ENCODE measurements around the gene NUB1. TPM values are rescaled to one million over a fixed set of nuclear protein-coding genes. Genes with fewer than 3 reads are reported as not detected.

Gene NUB1
- total RNA-seq, 2 donors from 2014 or later: 46.4 to 53.7 TPM

DNA sequence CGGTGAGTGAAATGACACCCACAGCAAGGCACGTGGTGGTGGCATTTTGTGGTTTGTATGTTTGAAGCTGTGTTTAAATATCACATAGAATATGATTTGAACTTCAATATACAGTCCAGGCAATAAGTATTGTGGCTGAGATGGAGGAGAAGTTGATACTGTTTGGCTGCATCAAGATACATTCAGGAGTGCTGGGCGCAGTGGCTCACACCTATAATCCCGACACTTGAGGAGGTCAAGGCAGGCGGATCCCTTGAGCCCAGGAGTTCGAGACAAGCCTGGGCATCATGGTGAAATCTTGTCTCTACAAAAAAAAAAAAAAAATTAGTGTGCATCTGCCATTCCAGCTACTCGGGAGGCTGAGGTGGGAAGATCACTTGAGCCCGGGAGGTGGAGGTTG is 35.2 kb upstream of the NUB1 start:
- no peaks in the 10 kb centered on the region for H3K4me1 ChIP-seq (replicated peaks)
- H3K36me3 ChIP-seq: no peaks in the 10 kb centered on the region
- no peak overlapping the region for H3K27ac ChIP-seq
- 88% methylated on average over 8 of the region's 8 CpGs for WGBS
- H3K4me3 ChIP-seq: no peak overlapping the region
- intact Hi-C loops (cut with DNase I): no loop called here
- TF ChIP-seq POLR2A (IDR thresholded peaks at IDR 0.05): no peak
- no peak for TF ChIP-seq POLR2AphosphoS5 (IDR thresholded peaks at IDR 0.05)
- TF ChIP-seq, protein P1, sequence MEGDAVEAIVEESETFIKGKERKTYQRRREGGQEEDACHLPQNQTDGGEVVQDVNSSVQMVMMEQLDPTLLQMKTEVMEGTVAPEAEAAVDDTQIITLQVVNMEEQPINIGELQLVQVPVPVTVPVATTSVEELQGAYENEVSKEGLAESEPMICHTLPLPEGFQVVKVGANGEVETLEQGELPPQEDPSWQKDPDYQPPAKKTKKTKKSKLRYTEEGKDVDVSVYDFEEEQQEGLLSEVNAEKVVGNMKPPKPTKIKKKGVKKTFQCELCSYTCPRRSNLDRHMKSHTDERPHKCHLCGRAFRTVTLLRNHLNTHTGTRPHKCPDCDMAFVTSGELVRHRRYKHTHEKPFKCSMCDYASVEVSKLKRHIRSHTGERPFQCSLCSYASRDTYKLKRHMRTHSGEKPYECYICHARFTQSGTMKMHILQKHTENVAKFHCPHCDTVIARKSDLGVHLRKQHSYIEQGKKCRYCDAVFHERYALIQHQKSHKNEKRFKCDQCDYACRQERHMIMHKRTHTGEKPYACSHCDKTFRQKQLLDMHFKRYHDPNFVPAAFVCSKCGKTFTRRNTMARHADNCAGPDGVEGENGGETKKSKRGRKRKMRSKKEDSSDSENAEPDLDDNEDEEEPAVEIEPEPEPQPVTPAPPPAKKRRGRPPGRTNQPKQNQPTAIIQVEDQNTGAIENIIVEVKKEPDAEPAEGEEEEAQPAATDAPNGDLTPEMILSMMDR (IDR thresholded peaks at IDR 0.05): no peak
- no peaks in the 10 kb centered on the region for H3K9me3 ChIP-seq
- DNase-seq (ENCODE audit: low spot score): no peak
- no peaks in the 10 kb centered on the region for H3K27me3 ChIP-seq (replicated peaks; ENCODE audit: insufficient read depth)

DNA sequence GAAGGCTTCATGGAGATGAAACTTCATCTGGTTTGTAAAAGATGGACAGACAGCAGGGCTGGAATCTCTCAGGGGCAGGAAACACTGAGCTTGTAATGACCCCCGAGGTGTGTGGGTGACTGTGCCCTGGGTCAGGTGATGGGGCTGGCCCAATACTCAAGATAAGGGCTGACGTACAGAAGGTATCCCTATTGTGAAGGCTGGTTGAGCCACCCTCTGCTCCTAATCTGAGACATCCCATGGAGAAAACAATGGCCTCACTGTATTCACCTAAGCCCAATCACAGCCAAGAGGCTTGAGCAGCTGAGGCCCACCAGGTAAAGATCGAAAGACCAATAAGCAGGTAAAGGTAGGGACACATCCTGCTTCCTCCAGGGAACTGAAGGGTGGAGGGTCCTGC is 34.8 kb upstream of the NUB1 start:
- Histone ChIP-seq H3K36me3 (no peaks in the 10 kb centered on the region), H3K4me1 (replicated peaks) (no peaks in the 10 kb centered on the region), H3K9me3 (no peaks in the 10 kb centered on the region), H3K4me3 (no peak overlapping the region), H3K27ac (no peak overlapping the region), H3K27me3 (replicated peaks; ENCODE audit: insufficient read depth) (no peaks in the 10 kb centered on the region)
- no peak for DNase-seq (ENCODE audit: low spot score)
- 80% methylated on average over 3 of the region's 3 CpGs for WGBS
- intact Hi-C loops (cut with DNase I): no loop called here
- TF ChIP-seq, protein P1 (IDR thresholded peaks at IDR 0.05): no peak
- TF ChIP-seq POLR2AphosphoS5 (IDR thresholded peaks at IDR 0.05) (no peak), POLR2A (IDR thresholded peaks at IDR 0.05) (no peak)

DNA sequence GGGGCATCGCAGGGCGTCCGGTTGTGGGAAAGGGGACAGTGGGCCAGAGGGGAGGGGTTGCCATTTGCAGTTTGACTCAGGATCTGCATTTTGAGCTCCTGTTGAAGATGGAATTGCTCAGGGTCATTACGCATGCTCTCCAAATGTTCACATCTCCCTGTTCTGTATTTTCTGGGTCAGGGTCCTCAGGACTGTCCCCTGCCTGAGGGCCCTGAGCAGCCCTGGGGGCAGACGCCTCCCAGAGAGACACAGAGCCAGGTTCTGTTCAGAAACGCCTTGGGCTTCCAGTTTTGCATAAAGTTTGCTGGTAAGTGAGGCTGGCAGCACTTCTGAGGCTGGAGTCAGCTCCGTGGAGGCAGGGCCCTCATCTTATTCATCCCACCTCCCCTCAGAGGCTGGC is 34.1 kb upstream of the NUB1 start:
- TF ChIP-seq, protein P1 (IDR thresholded peaks at IDR 0.05): no peak
- TF ChIP-seq POLR2A (IDR thresholded peaks at IDR 0.05): no peak
- Histone ChIP-seq H3K36me3 (no peaks in the 10 kb centered on the region), H3K4me3 (no peak overlapping the region), H3K4me1 (replicated peaks) (no peaks in the 10 kb centered on the region), H3K27me3 (replicated peaks; ENCODE audit: insufficient read depth) (no peaks in the 10 kb centered on the region), H3K27ac (no peak overlapping the region), H3K9me3 (no peaks in the 10 kb centered on the region)
- WGBS: 81% methylated on average over 7 of the region's 7 CpGs
- DNase-seq (ENCODE audit: low spot score): no peak
- intact Hi-C loops (cut with DNase I): no loop called here

DNA sequence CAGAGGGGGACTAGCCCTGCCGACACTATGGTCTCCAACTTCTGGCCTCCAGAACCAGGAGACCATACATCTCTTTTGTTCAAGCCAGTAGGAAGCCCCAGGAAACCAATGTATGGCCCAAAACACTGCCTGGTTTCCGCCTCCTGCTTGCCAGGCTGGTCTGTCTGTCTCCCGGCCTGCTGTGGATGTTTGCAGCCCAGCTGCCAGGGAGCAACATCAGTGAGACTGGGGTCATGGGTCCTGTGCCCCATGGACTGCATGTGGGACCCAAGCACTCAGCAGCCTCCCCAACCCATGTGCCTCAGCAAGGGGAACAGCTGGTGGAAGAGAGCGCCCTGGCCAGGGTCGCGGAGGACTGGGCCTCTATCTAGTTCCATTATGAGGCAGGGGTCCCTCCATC is 33.4 kb upstream of the NUB1 start:
- H3K9me3 ChIP-seq: no peaks in the 10 kb centered on the region
- no peak overlapping the region for H3K4me3 ChIP-seq
- no peaks in the 10 kb centered on the region for H3K36me3 ChIP-seq
- DNase-seq (ENCODE audit: low spot score): no peak
- intact Hi-C loops (cut with DNase I): no loop called here
- no peaks in the 10 kb centered on the region for H3K27me3 ChIP-seq (replicated peaks; ENCODE audit: insufficient read depth)
- TF ChIP-seq POLR2AphosphoS5 (IDR thresholded peaks at IDR 0.05) (no peak), POLR2A (IDR thresholded peaks at IDR 0.05) (no peak)
- TF ChIP-seq, protein P1 (IDR thresholded peaks at IDR 0.05): no peak
- H3K4me1 ChIP-seq (replicated peaks): no peaks in the 10 kb centered on the region
- WGBS: 96% methylated on average over 6 of the region's 6 CpGs
- H3K27ac ChIP-seq: no peak overlapping the region

- no peak overlapping the region for H3K27ac ChIP-seq
- no peaks in the 10 kb centered on the region for H3K36me3 ChIP-seq
- no peaks in the 10 kb centered on the region for H3K27me3 ChIP-seq (replicated peaks; ENCODE audit: insufficient read depth)
- H3K9me3 ChIP-seq: no peaks in the 10 kb centered on the region
- intact Hi-C loops (cut with DNase I): no loop called here
- TF ChIP-seq POLR2A (IDR thresholded peaks at IDR 0.05): no peak
- no peaks in the 10 kb centered on the region for H3K4me1 ChIP-seq (replicated peaks)
- H3K4me3 ChIP-seq: no peak overlapping the region
- no peak for DNase-seq (ENCODE audit: low spot score)
- 90% methylated on average over 8 of the region's 8 CpGs for WGBS
Observed at GRCh38 chr7:151308791-151309190, 32.8 kb upstream of the NUB1 start.
